ENCODE measurements around the gene NOSTRIN.
"Not testable (repeated sequence)": the region's sequence is repeated elsewhere in the genome, so short reads cannot be mapped to it uniquely, and the experiment has no call there.

NOSTRIN gene

GRCh38 chr2:168790226-168790902 lies 12.1 kb upstream of the NOSTRIN start:
- no peak for DNase-seq (ENCODE audit: low spot score)

GRCh38 chr2:168791140-168791539 lies 11.3 kb upstream of the NOSTRIN start:
- DNase-seq (ENCODE audit: low spot score) = not testable (repeated sequence)

GRCh38 chr2:168793596-168793995 lies 8.8 kb upstream of the NOSTRIN start:
- DNase-seq (ENCODE audit: low spot score) = no peak

- no peak for DNase-seq (ENCODE audit: low spot score)
Observed at GRCh38 chr2:168794968-168795367, 7.5 kb upstream of the NOSTRIN start.

- no peak for DNase-seq (ENCODE audit: low spot score)
Observed at GRCh38 chr2:168796090-168796577, 6.3 kb upstream of the NOSTRIN start.

- no peak for DNase-seq (ENCODE audit: low spot score)
Observed at GRCh38 chr2:168796583-168797285, 5.7 kb upstream of the NOSTRIN start.

- DNase-seq (ENCODE audit: low spot score) = no peak
Observed at GRCh38 chr2:168797286-168797655, 5.2 kb upstream of the NOSTRIN start.

GRCh38 chr2:168798076-168798887 lies 4.2 kb upstream of the NOSTRIN start:
- DNase-seq (ENCODE audit: low spot score) = no peak

GRCh38 chr2:168798888-168799410 lies 3.5 kb upstream of the NOSTRIN start:
- DNase-seq (ENCODE audit: low spot score) = peak; percentile 15

GRCh38 chr2:168801471-168801870 lies 966 bp upstream of the NOSTRIN start:
- no peak for DNase-seq (ENCODE audit: low spot score)

GRCh38 chr2:168802859-168803725 lies 655 bp downstream of the NOSTRIN start:
- no peak for DNase-seq (ENCODE audit: low spot score)

- DNase-seq (ENCODE audit: low spot score) = no peak
Observed at GRCh38 chr2:168804214-168804613, 1.8 kb downstream of the NOSTRIN start.

- DNase-seq (ENCODE audit: low spot score) = no peak
Observed at GRCh38 chr2:168805615-168806014, 3.2 kb downstream of the NOSTRIN start.

- no peak for DNase-seq (ENCODE audit: low spot score)
Observed at GRCh38 chr2:168809537-168809936, 7.1 kb downstream of the NOSTRIN start.

- DNase-seq (ENCODE audit: low spot score) = no peak
Observed at GRCh38 chr2:168810235-168810634, 7.8 kb downstream of the NOSTRIN start.

GRCh38 chr2:168811696-168812095 lies 9.3 kb downstream of the NOSTRIN start:
- DNase-seq (ENCODE audit: low spot score) = no peak

- DNase-seq (ENCODE audit: low spot score) = no peak
Observed at GRCh38 chr2:168814046-168814445, 11.6 kb downstream of the NOSTRIN start.

GRCh38 chr2:168814939-168815907 lies 12.8 kb downstream of the NOSTRIN start:
- DNase-seq (ENCODE audit: low spot score) = no peak

GRCh38 chr2:168816369-168816768 lies 13.9 kb downstream of the NOSTRIN start:
- no peak for DNase-seq (ENCODE audit: low spot score)

- no peak for DNase-seq (ENCODE audit: low spot score)
Observed at GRCh38 chr2:168819050-168819715, 16.7 kb downstream of the NOSTRIN start.

All from LoVo (cell line).